CD4-positive, CD25-positive, alpha-beta regulatory T cell (primary cell): ENCODE measurements around the gene FAM107B. TPM values are rescaled to one million over a fixed set of nuclear protein-coding genes. Genes with fewer than 3 reads are reported as not detected.

ENCODE experiments used
- ATAC-seq, 2 donors: fragments of 150-1000 bp; cut with Tn5 transposase; one replicate each; pipeline ENCODE4 v1.10.0; 2021; ENCODE audit warnings: low read depth in 2 of 2, moderate number of reproducible peaks in 2 of 2, moderate library complexity in 1 of 2
- DNase-seq, 3 donors: peaks; one replicate each; pipeline versions ENCODE4 v3.0.0 to v3.0.0-alpha.2; 2012 to 2022; ENCODE audit warnings: mixed read lengths in 1 of 3
- H3K27ac ChIP-seq: one replicate; pipeline ENCODE4 v1.7.0; 2013; ENCODE audit warnings: mild to moderate bottlenecking, low read length; ENCODE audit not compliant: insufficient read depth, poor library complexity, severe bottlenecking
- H3K27me3 ChIP-seq: one replicate; pipeline ENCODE4 v1.7.0; 2013; ENCODE audit warnings: low read length; ENCODE audit not compliant: control insufficient read depth, insufficient read depth
- H3K36me3 ChIP-seq: one replicate; pipeline ENCODE4 v1.7.0; 2013; ENCODE audit warnings: mild to moderate bottlenecking, low read length, moderate library complexity; ENCODE audit not compliant: control insufficient read depth, insufficient read depth
- H3K4me1 ChIP-seq: 2 replicates; pipeline ENCODE4 v1.7.0; 2013; ENCODE audit warnings: mild to moderate bottlenecking, low read length; ENCODE audit not compliant: insufficient read depth, control insufficient read depth, poor library complexity, severe bottlenecking
- H3K4me3 ChIP-seq: one replicate; pipeline ENCODE4 v1.7.0; 2013; ENCODE audit warnings: low read depth, mild to moderate bottlenecking, low read length, moderate library complexity
- H3K9me3 ChIP-seq, 2 experiments: 1 replicate in 1 of 2; 2 replicates in 1 of 2; pipeline ENCODE4 v1.7.0; 2013; ENCODE audit warnings: low read length in 2 of 2, mild to moderate bottlenecking in 1 of 2, moderate library complexity in 1 of 2; ENCODE audit not compliant: control insufficient read depth in 2 of 2
- H3K27ac Mint-ChIP-seq, 3 donors: one replicate each; pipeline ENCODE4 v1.8.0; 2020 to 2022; ENCODE audit warnings: mild to moderate bottlenecking in 3 of 3, mixed read lengths in 3 of 3, moderate library complexity in 2 of 3
- H3K27me3 Mint-ChIP-seq: one replicate; pipeline ENCODE4 v1.8.0; 2022; ENCODE audit warnings: mild to moderate bottlenecking, mixed read lengths
- H3K36me3 Mint-ChIP-seq: one replicate; pipeline ENCODE4 v1.8.0; 2020; ENCODE audit warnings: mixed read lengths
- H3K4me1 Mint-ChIP-seq, 4 donors: one replicate each; pipeline ENCODE4 v1.8.0; 2020 to 2022; ENCODE audit warnings: mixed read lengths in 4 of 4, mild to moderate bottlenecking in 1 of 4
- H3K4me3 Mint-ChIP-seq, 4 donors: one replicate each; pipeline ENCODE4 v1.8.0; 2020 to 2022; ENCODE audit warnings: mild to moderate bottlenecking in 4 of 4, mixed read lengths in 4 of 4, moderate library complexity in 3 of 4
- H3K9me3 Mint-ChIP-seq, 7 donors: one replicate each; pipeline ENCODE4 v1.8.0; 2020 to 2022; ENCODE audit warnings: mixed read lengths in 7 of 7, mild to moderate bottlenecking in 3 of 7, moderate library complexity in 2 of 7
- polyA plus RNA-seq, 4 donors: library from polyadenylated mRNA; unstranded; fragments of 300-500 nt; fragmentation: Illumina TruSeq; gene quantifications; one replicate each; pipeline ENCODE4 v1.2.3, GENCODE V29; 2021
- total RNA-seq: library from RNA; stranded (reverse); gene quantifications from one replicate; pipeline ENCODE4 v1.2.3, GENCODE V29; 2022

The FAM107B gene
- total and polyA plus RNA-seq, 5 donors from 2014 or later = 202 to 327 (median 296) TPM

GRCh38 chr10:14533295-14533694 is 241.4 kb downstream of the FAM107B start:
- peaks cover 78% of the 10 kb centered on the region for H3K4me1 ChIP-seq
- H3K27me3 Mint-ChIP-seq = no peaks in the 10 kb centered on the region
- ATAC-seq (no peak), DNase-seq (no peak)
- H3K27ac ChIP-seq = no peak overlapping the region
- H3K27me3 ChIP-seq = no peaks in the 10 kb centered on the region
- peaks cover 51% of the 10 kb centered on the region for H3K36me3 Mint-ChIP-seq
- peaks cover 27 to 96% (median 71%) of the 10 kb centered on the region in 4 donors for H3K4me1 Mint-ChIP-seq
- H3K36me3 ChIP-seq = peaks cover 66% of the 10 kb centered on the region
- H3K9me3 Mint-ChIP-seq = no peaks in the 10 kb centered on the region
- no peaks in the 10 kb centered on the region for H3K9me3 ChIP-seq
- H3K4me3 Mint-ChIP-seq = peak overlapping the region in 2 of 4 donors; percentile 64 to 67
- H3K4me3 ChIP-seq = no peak overlapping the region
- peak overlapping the region; percentile 79 to 92 (median 91) for H3K27ac Mint-ChIP-seq

- peaks cover 84% of the 10 kb centered on the region for H3K4me1 ChIP-seq
These were observed 242.0 kb downstream of the FAM107B start for GRCh38 chr10:14532473-14533251.

GRCh38 chr10:14531974-14532373 is 242.7 kb downstream of the FAM107B start:
- Histone ChIP-seq H3K4me3 (no peak overlapping the region), H3K27me3 (no peaks in the 10 kb centered on the region), H3K27ac (no peak overlapping the region), H3K9me3 (no peaks in the 10 kb centered on the region), H3K36me3 (peaks cover 64% of the 10 kb centered on the region), H3K4me1 (peaks cover 87% of the 10 kb centered on the region)
- ATAC-seq = no peak
- H3K9me3 Mint-ChIP-seq = no peaks in the 10 kb centered on the region
- no peaks in the 10 kb centered on the region for H3K27me3 Mint-ChIP-seq
- no peak for DNase-seq
- peak overlapping the region; percentile 77 to 91 (median 86) for H3K27ac Mint-ChIP-seq
- H3K4me1 Mint-ChIP-seq = peaks cover 33 to 99% (median 80%) of the 10 kb centered on the region in 4 donors
- H3K4me3 Mint-ChIP-seq = peak overlapping the region in 2 of 4 donors; percentile 6 to 50
- H3K36me3 Mint-ChIP-seq = peaks cover 59% of the 10 kb centered on the region

More at GRCh38 chr10:14532473-14533251, 242.0 kb downstream of the FAM107B start:
- no peak overlapping the region for H3K4me3 ChIP-seq
- Mint-ChIP-seq H3K27ac (peak overlapping the region; percentile 79 to 92 (median 91)), H3K9me3 (no peaks in the 10 kb centered on the region), H3K36me3 (peaks cover 53% of the 10 kb centered on the region), H3K27me3 (no peaks in the 10 kb centered on the region), H3K4me3 (peak overlapping the region in 3 of 4 donors; percentile 6 to 67 (median 56)), H3K4me1 (peaks cover 28 to 98% (median 74%) of the 10 kb centered on the region in 4 donors)
- no peak overlapping the region for H3K27ac ChIP-seq
- no peaks in the 10 kb centered on the region for H3K9me3 ChIP-seq
- no peaks in the 10 kb centered on the region for H3K27me3 ChIP-seq
- peaks cover 63% of the 10 kb centered on the region for H3K36me3 ChIP-seq
- no peak for DNase-seq
- no peak for ATAC-seq

GRCh38 chr10:14530465-14530864 is 244.2 kb downstream of the FAM107B start:
- Histone ChIP-seq H3K9me3 (no peaks in the 10 kb centered on the region), H3K4me1 (peaks cover 78% of the 10 kb centered on the region), H3K36me3 (peaks cover 64% of the 10 kb centered on the region), H3K27ac (no peak overlapping the region), H3K4me3 (peak overlapping the region; percentile 19), H3K27me3 (no peaks in the 10 kb centered on the region)
- peak overlapping the region in 3 of 4 donors; percentile 8 to 48 (median 19) for H3K4me3 Mint-ChIP-seq
- DNase-seq (no peak), ATAC-seq (no peak)
- H3K4me1 Mint-ChIP-seq = peaks cover 34 to 92% (median 78%) of the 10 kb centered on the region in 4 donors
- H3K36me3 Mint-ChIP-seq = peaks cover 63% of the 10 kb centered on the region
- peak overlapping the region; percentile 56 to 91 (median 84) for H3K27ac Mint-ChIP-seq
- no peaks in the 10 kb centered on the region for H3K27me3 Mint-ChIP-seq
- H3K9me3 Mint-ChIP-seq = no peaks in the 10 kb centered on the region

- H3K4me3 ChIP-seq = peak overlapping the region; percentile 38
- H3K9me3 ChIP-seq = no peaks in the 10 kb centered on the region
- Mint-ChIP-seq H3K4me3 (peak overlapping the region in 3 of 4 donors; percentile 45 to 57 (median 45)), H3K36me3 (peaks cover 57% of the 10 kb centered on the region), H3K4me1 (peaks cover 39 to 91% (median 80%) of the 10 kb centered on the region in 4 donors), H3K27ac (peak overlapping the region; percentile 21 to 59 (median 43)), H3K9me3 (no peaks in the 10 kb centered on the region), H3K27me3 (no peaks in the 10 kb centered on the region)
- peaks cover 75% of the 10 kb centered on the region for H3K4me1 ChIP-seq
- peaks cover 67% of the 10 kb centered on the region for H3K36me3 ChIP-seq
- DNase-seq (no peak), ATAC-seq (no peak)
- no peaks in the 10 kb centered on the region for H3K27me3 ChIP-seq
- H3K27ac ChIP-seq = peak overlapping the region; percentile 60
These were observed 245.3 kb downstream of the FAM107B start for GRCh38 chr10:14529351-14529750.

GRCh38 chr10:14528450-14528849 is 246.2 kb downstream of the FAM107B start:
- peak overlapping the region; percentile 38 for H3K4me3 ChIP-seq
- ATAC-seq (peak; percentile 86 to 87), DNase-seq (peak in 2 of 3 donors; percentile 53 to 78)
- Mint-ChIP-seq H3K27me3 (no peaks in the 10 kb centered on the region), H3K36me3 (peaks cover 56% of the 10 kb centered on the region), H3K9me3 (no peaks in the 10 kb centered on the region), H3K27ac (peak overlapping the region in 2 of 3 donors; percentile 21 to 64), H3K4me1 (peaks cover 41 to 89% (median 77%) of the 10 kb centered on the region in 4 donors), H3K4me3 (peak overlapping the region; percentile 1 to 57 (median 45))
- no peaks in the 10 kb centered on the region for H3K9me3 ChIP-seq
- H3K36me3 ChIP-seq = peaks cover 65% of the 10 kb centered on the region
- peaks cover 68% of the 10 kb centered on the region for H3K4me1 ChIP-seq
- H3K27ac ChIP-seq = peak overlapping the region; percentile 60
- H3K27me3 ChIP-seq = no peaks in the 10 kb centered on the region

- Mint-ChIP-seq H3K9me3 (no peaks in the 10 kb centered on the region), H3K27ac (peak overlapping the region in 2 of 3 donors; percentile 64 to 75), H3K4me1 (peaks cover 46 to 89% (median 73%) of the 10 kb centered on the region in 4 donors), H3K27me3 (no peaks in the 10 kb centered on the region), H3K36me3 (peaks cover 56% of the 10 kb centered on the region), H3K4me3 (peak overlapping the region in 3 of 4 donors; percentile 1 to 57 (median 45))
- Histone ChIP-seq H3K4me3 (peak overlapping the region; percentile 27), H3K9me3 (no peaks in the 10 kb centered on the region), H3K27me3 (no peaks in the 10 kb centered on the region), H3K36me3 (peaks cover 65% of the 10 kb centered on the region), H3K4me1 (peaks cover 63% of the 10 kb centered on the region), H3K27ac (peak overlapping the region; percentile 41)
- ATAC-seq (no peak), DNase-seq (no peak)
These were observed 246.8 kb downstream of the FAM107B start for GRCh38 chr10:14527915-14528314.
